Ovary (tissue), 3 donors: ENCODE results near the gene SCLT1.

ENCODE experiments used
- CTCF ChIP-seq, 3 donors: fragments of 450-650 bp in 2 of 3; fragments of 200-600 bp in 1 of 3; IDR thresholded peaks; one replicate each; pipeline versions ENCODE4 v1.5.1 to v1.8.0; 2016 to 2022; ENCODE audit warnings: antibody characterized with exemption in 3 of 3, mild to moderate bottlenecking in 1 of 3
- POLR2A ChIP-seq: fragments of 450-650 bp; IDR thresholded peaks from one replicate; pipeline ENCODE4 v1.6.1; 2017; ENCODE audit warnings: antibody characterized with exemption, mild to moderate bottlenecking, moderate library complexity
- donor health status: DM: no; HTN: no; CAD: no.

- no peak for TF ChIP-seq POLR2A
- no peak for TF ChIP-seq CTCF (IDR thresholded peaks at IDR 0.05)
These were observed 30.8 kb downstream of the SCLT1 start for GRCh38 chr4:129062580-129062979.
